Stimulated activated naive CD8-positive, alpha-beta T cell treated with anti-CD3 and anti-CD28 coated beads, Interleukin-15, Interleukin-2, amounts not matched to agents 100 U/mL and 50 U/mL, for 24 hours (primary cell): Measurements from ENCODE around the gene NDUFV1.
"Not testable (repeated sequence)": the region's sequence is repeated elsewhere in the genome, so short reads cannot be mapped to it uniquely, and the experiment has no call there.

ENCODE experiments used
- ATAC-seq: fragments of 150-1000 bp; cut with Tn5 transposase; one replicate; pipeline ENCODE4 v1.10.0; 2021
- DNase-seq: peaks from one replicate; pipeline ENCODE4 v3.0.0; 2021

NDUFV1 gene

GRCh38 chr11:67586568-67587250 lies 20.0 kb upstream of the NDUFV1 start:
- DNase-seq (no peak), ATAC-seq (no peak)

GRCh38 chr11:67588136-67588503 lies 18.6 kb upstream of the NDUFV1 start:
- ATAC-seq: no peak
- DNase-seq: no peak

GRCh38 chr11:67588899-67589415 lies 17.8 kb upstream of the NDUFV1 start:
- ATAC-seq, DNase-seq: not testable (repeated sequence)

GRCh38 chr11:67592880-67593564 lies 13.7 kb upstream of the NDUFV1 start:
- DNase-seq: no peak
- no peak for ATAC-seq

GRCh38 chr11:67593565-67593905 lies 13.2 kb upstream of the NDUFV1 start:
- ATAC-seq (no peak), DNase-seq (no peak)

- no peak for DNase-seq
- no peak for ATAC-seq
These were observed 12.3 kb upstream of the NDUFV1 start for GRCh38 chr11:67594480-67594879.

GRCh38 chr11:67596753-67597300 lies 9.9 kb upstream of the NDUFV1 start:
- no peak for ATAC-seq
- DNase-seq: no peak

- not testable (repeated sequence) for ATAC-seq
These were observed 9.3 kb upstream of the NDUFV1 start for GRCh38 chr11:67597458-67597857.

GRCh38 chr11:67597963-67598362 lies 8.8 kb upstream of the NDUFV1 start:
- not testable (repeated sequence) for DNase-seq, ATAC-seq

More at GRCh38 chr11:67597458-67597857, 9.3 kb upstream of the NDUFV1 start:
- not testable (repeated sequence) for DNase-seq

- DNase-seq: no peak
- ATAC-seq: no peak
These were observed 7.6 kb upstream of the NDUFV1 start for GRCh38 chr11:67599149-67599548.

- DNase-seq (no peak), ATAC-seq (no peak)
These were observed 6.3 kb upstream of the NDUFV1 start for GRCh38 chr11:67600324-67601029.

GRCh38 chr11:67601098-67601497 lies 5.6 kb upstream of the NDUFV1 start:
- no peak for DNase-seq
- no peak for ATAC-seq

- not testable (repeated sequence) for DNase-seq, ATAC-seq
These were observed 2.6 kb upstream of the NDUFV1 start for GRCh38 chr11:67604119-67604518.

- ATAC-seq (no peak), DNase-seq (no peak)
These were observed 1.9 kb upstream of the NDUFV1 start for GRCh38 chr11:67604815-67605214.

- no peak for ATAC-seq
- DNase-seq: no peak
These were observed 1.3 kb upstream of the NDUFV1 start for GRCh38 chr11:67605231-67606011.

GRCh38 chr11:67606093-67606491 lies 644 bp upstream of the NDUFV1 start:
- DNase-seq (no peak), ATAC-seq (no peak)

- no peak for DNase-seq
- ATAC-seq: no peak
These were observed 771 bp downstream of the NDUFV1 start for GRCh38 chr11:67607507-67607906.

- no peak for DNase-seq
- ATAC-seq: no peak
These were observed 1.8 kb downstream of the NDUFV1 start for GRCh38 chr11:67608486-67608885.

GRCh38 chr11:67609316-67609715 lies 2.6 kb downstream of the NDUFV1 start:
- ATAC-seq (no peak), DNase-seq (no peak)

- DNase-seq (no peak), ATAC-seq (no peak)
These were observed 3.6 kb downstream of the NDUFV1 start for GRCh38 chr11:67610302-67610868.

GRCh38 chr11:67611165-67611564 lies 4.4 kb downstream of the NDUFV1 start:
- DNase-seq (no peak), ATAC-seq (no peak)
